IMR-90 (cell line): ENCODE data around the gene INPP5B.

Experiments used
- CTCF ChIP-seq: conservative IDR thresholded peaks from 2 replicates; pipeline ENCODE4 v1.5.1; 2012; ENCODE audit warnings: mild to moderate bottlenecking, low read depth, low read length, improper control_type of control experiment
- NFE2L2 ChIP-seq: fragments of 150-350 bp; IDR thresholded peaks from 2 replicates; pipeline ENCODE4 v1.6.1; 2016; ENCODE audit warnings: low read depth, mild to moderate bottlenecking, low read length
- POLR2A ChIP-seq: IDR thresholded peaks from 2 replicates; pipeline ENCODE4 v1.6.1; 2012; ENCODE audit warnings: mild to moderate bottlenecking, low read depth, low read length
- RFX5 ChIP-seq: IDR thresholded peaks from 2 replicates; pipeline ENCODE4 v1.8.0; 2012; ENCODE audit warnings: low read depth, mild to moderate bottlenecking, low read length, moderate library complexity

- TF ChIP-seq NFE2L2 (no peak), CTCF (no peak), RFX5 (no peak), POLR2A (no peak)
Measured at GRCh38 chr1:37850352-37850955, 96.4 kb downstream of the INPP5B start.
